Liver (tissue), 9 donors: ENCODE data around the gene DHCR7. TPM values are rescaled to one million over a fixed set of nuclear protein-coding genes. Genes with fewer than 3 reads are reported as not detected.

Experiments used
- DNase-seq: peaks from one replicate; pipeline ENCODE4 v3.0.0-alpha.2; 2017; ENCODE audit warnings: low spot score
- H3K27ac ChIP-seq, 2 donors: one replicate each; pipeline ENCODE4 v1.7.0; 2013; ENCODE audit warnings: inconsistent platforms in 2 of 2, low read length in 2 of 2, control low read depth in 1 of 2, low read depth in 1 of 2, mild to moderate bottlenecking in 1 of 2
- H3K27me3 ChIP-seq, 4 donors: one replicate each; pipeline versions ENCODE4 v1.6.1 to v1.7.0; 2013; ENCODE audit warnings: low read length in 3 of 4, inconsistent platforms in 1 of 4, mild to moderate bottlenecking in 1 of 4, moderate library complexity in 1 of 4; ENCODE audit not compliant: control insufficient read depth in 4 of 4, insufficient read depth in 4 of 4
- H3K36me3 ChIP-seq, 4 donors: one replicate each; pipeline versions ENCODE4 v1.6.1 to v1.7.0; 2013; ENCODE audit warnings: low read length in 3 of 4, mild to moderate bottlenecking in 3 of 4, low read depth in 1 of 4, moderate library complexity in 1 of 4; ENCODE audit not compliant: control insufficient read depth in 4 of 4, insufficient read depth in 3 of 4
- H3K4me1 ChIP-seq, 4 donors: one replicate each; pipeline versions ENCODE4 v1.6.1 to v1.7.0; 2013; ENCODE audit warnings: low read length in 3 of 4, mild to moderate bottlenecking in 3 of 4, moderate library complexity in 1 of 4; ENCODE audit not compliant: control insufficient read depth in 4 of 4, insufficient read depth in 4 of 4
- H3K4me3 ChIP-seq, 3 donors: one replicate each; pipeline versions ENCODE4 v1.6.1 to v1.7.0; 2013; ENCODE audit warnings: low read length in 3 of 3, control low read depth in 1 of 3, low read depth in 1 of 3, mild to moderate bottlenecking in 1 of 3
- H3K9ac ChIP-seq, 2 donors: one replicate each; pipeline ENCODE4 v1.7.0; 2013; ENCODE audit warnings: low read length in 2 of 2, mild to moderate bottlenecking in 2 of 2, moderate library complexity in 2 of 2, control low read depth in 1 of 2, low read depth in 1 of 2
- H3K9me3 ChIP-seq, 4 donors: one replicate each; pipeline versions ENCODE4 v1.6.1 to v1.7.0; 2013; ENCODE audit warnings: low read length in 3 of 4; ENCODE audit not compliant: control insufficient read depth in 4 of 4
- EGR1 ChIP-seq, 2 donors: IDR thresholded peaks; 2 replicates each; pipeline ENCODE4 v1.6.1; 2016 to 2018; ENCODE audit warnings: antibody characterized with exemption in 2 of 2, low read depth in 2 of 2
- FOXA1 ChIP-seq: IDR thresholded peaks from 2 replicates; pipeline ENCODE4 v1.6.1; 2016; ENCODE audit warnings: antibody characterized with exemption
- FOXA2 ChIP-seq: IDR thresholded peaks from 2 replicates; pipeline ENCODE4 v1.6.1; 2016; ENCODE audit warnings: antibody characterized with exemption
- GABPA ChIP-seq, 2 donors: IDR thresholded peaks in 1 of 2; conservative IDR thresholded peaks in 1 of 2; 2 replicates each; pipeline ENCODE4 v1.6.1; 2016; ENCODE audit warnings: antibody characterized with exemption in 2 of 2, mild to moderate bottlenecking in 1 of 2, moderate library complexity in 1 of 2
- HNF4A ChIP-seq, 2 donors: conservative IDR thresholded peaks; 2 replicates each; pipeline ENCODE4 v1.6.1; 2016; ENCODE audit warnings: antibody characterized with exemption in 2 of 2, mild to moderate bottlenecking in 2 of 2
- HNF4G ChIP-seq: IDR thresholded peaks from 2 replicates; pipeline ENCODE4 v1.6.1; 2016; ENCODE audit warnings: antibody characterized with exemption
- JUND ChIP-seq, 2 donors: IDR thresholded peaks; 2 replicates each; pipeline ENCODE4 v1.6.1; 2016; ENCODE audit warnings: antibody characterized with exemption in 2 of 2
- NR2F2 ChIP-seq: IDR thresholded peaks from 2 replicates; pipeline ENCODE4 v1.6.1; 2016; ENCODE audit warnings: antibody characterized with exemption
- RAD21 ChIP-seq, 2 donors: IDR thresholded peaks; 2 replicates each; pipeline ENCODE4 v1.6.1; 2016; ENCODE audit warnings: antibody characterized with exemption in 2 of 2, mild to moderate bottlenecking in 2 of 2
- RXRA ChIP-seq, 2 donors: IDR thresholded peaks; 2 replicates each; pipeline ENCODE4 v1.6.1; 2017 to 2018; ENCODE audit warnings: antibody characterized with exemption in 2 of 2, mild to moderate bottlenecking in 1 of 2
- SP1 ChIP-seq: IDR thresholded peaks from 2 replicates; pipeline ENCODE4 v1.6.1; 2018; ENCODE audit warnings: antibody characterized with exemption, mild to moderate bottlenecking
- TAF1 ChIP-seq: conservative IDR thresholded peaks from 2 replicates; pipeline ENCODE4 v1.6.1; 2016; ENCODE audit warnings: antibody characterized with exemption, mild to moderate bottlenecking
- YY1 ChIP-seq: IDR thresholded peaks from 2 replicates; pipeline ENCODE4 v1.6.1; 2016; ENCODE audit warnings: antibody characterized with exemption, mild to moderate bottlenecking
- WGBS: extraction: QIAGEN DNeasy Blood & Tissue Kit; methylation state at CpG from one replicate; pipeline ENCODE4 v1.1.7; 2013; 5-methylcytosine and 5-hydroxymethylcytosine counted together
- polyA plus RNA-seq, 2 donors: library from polyadenylated mRNA; stranded (reverse) in 1 of 2; unstranded in 1 of 2; fragments of 200-250 nt in 1 of 2; fragments of >200 nt in 1 of 2; fragmentation: Nextera tagmentation in 1 of 2; extraction: Ambion mirVana in 1 of 2; gene quantifications; one replicate each; pipeline versions ENCODE4 v1.2.1 to v1.2.3, GENCODE V29; 2013 to 2015
- total RNA-seq, 2 donors: library from RNA; depleted of rRNA; stranded (reverse); fragments of >200 nt; gene quantifications; one replicate each; pipeline ENCODE4 v1.2.3, GENCODE V29; 2014
- TF ChIP-seq, protein P1 (sequence below): fragments of 150-350 bp; IDR thresholded peaks from 2 replicates; pipeline ENCODE4 v1.5.1; 2017; ENCODE audit warnings: improper control_type of control experiment, low read depth, low read length; ENCODE audit not compliant: missing input control
- TF ChIP-seq, protein P2 (sequence below): IDR thresholded peaks from 2 replicates; pipeline ENCODE4 v1.6.1; 2016; ENCODE audit warnings: antibody characterized with exemption, mild to moderate bottlenecking
- TF ChIP-seq, protein P3 (sequence below): IDR thresholded peaks from 2 replicates; pipeline ENCODE4 v1.6.1; 2016; ENCODE audit warnings: antibody characterized with exemption
- TF ChIP-seq, protein P4 (sequence below): IDR thresholded peaks from 2 replicates; pipeline ENCODE4 v1.6.1; 2016; ENCODE audit warnings: antibody characterized with exemption
- TF ChIP-seq, protein P5 (sequence below): IDR thresholded peaks from 2 replicates; pipeline ENCODE4 v1.6.1; 2016; ENCODE audit warnings: antibody characterized with exemption
- donor health status: healthy.
- donor health status: healthy.
- donor health status: healthy.
- donor health status: healthy.
- donor health status: healthy.

The DHCR7 gene
- total and polyA plus RNA-seq, 4 donors = 56.9 to 224 (median 172) TPM

DNA sequence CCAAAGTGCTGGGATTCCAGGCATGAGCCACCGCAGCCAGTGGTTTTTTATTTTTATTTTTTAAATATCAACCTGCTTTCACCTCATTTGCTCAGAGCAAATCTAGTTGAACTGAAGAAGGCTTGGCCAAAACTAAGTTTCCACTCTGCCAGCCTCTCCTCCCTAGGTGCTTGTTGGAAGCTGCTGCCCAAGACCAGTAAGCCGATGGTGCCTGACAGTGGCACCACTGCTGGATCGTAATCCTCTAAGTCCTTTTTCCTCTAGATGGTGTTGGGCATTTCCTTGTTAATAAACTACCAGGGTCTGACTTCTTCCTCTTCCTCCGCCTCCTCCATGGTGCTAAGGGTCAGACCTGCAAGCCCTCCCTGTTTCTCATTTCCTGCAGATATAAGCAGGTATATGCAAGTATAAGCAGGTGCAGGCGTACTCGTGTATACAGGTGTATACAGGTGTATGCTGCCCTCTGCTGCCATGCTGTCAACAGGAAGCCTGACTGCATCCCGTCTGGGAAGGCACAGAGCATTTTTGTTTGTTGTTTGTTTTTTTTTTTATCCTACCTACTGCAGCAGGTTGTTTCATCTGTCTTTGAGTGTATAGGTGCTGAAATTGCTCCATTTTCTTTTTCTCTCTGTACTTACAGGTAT, 6.4 kb upstream of the DHCR7 start:
- Histone ChIP-seq H3K4me3 (no peak overlapping the region), H3K27me3 (no peaks in the 10 kb centered on the region), H3K9ac (no peak overlapping the region), H3K36me3 (peaks cover 7 to 40% (median 26%) of the 10 kb centered on the region in 4 donors), H3K9me3 (no peaks in the 10 kb centered on the region), H3K27ac (no peak overlapping the region), H3K4me1 (peaks cover 9 to 29% (median 19%) of the 10 kb centered on the region in 4 donors)
- 62% methylated on average over 7 of the region's 7 CpGs for WGBS
- peak; percentile 66 to 70 for TF ChIP-seq RAD21 (IDR thresholded peaks at IDR 0.05)
- TF ChIP-seq, protein P1, sequence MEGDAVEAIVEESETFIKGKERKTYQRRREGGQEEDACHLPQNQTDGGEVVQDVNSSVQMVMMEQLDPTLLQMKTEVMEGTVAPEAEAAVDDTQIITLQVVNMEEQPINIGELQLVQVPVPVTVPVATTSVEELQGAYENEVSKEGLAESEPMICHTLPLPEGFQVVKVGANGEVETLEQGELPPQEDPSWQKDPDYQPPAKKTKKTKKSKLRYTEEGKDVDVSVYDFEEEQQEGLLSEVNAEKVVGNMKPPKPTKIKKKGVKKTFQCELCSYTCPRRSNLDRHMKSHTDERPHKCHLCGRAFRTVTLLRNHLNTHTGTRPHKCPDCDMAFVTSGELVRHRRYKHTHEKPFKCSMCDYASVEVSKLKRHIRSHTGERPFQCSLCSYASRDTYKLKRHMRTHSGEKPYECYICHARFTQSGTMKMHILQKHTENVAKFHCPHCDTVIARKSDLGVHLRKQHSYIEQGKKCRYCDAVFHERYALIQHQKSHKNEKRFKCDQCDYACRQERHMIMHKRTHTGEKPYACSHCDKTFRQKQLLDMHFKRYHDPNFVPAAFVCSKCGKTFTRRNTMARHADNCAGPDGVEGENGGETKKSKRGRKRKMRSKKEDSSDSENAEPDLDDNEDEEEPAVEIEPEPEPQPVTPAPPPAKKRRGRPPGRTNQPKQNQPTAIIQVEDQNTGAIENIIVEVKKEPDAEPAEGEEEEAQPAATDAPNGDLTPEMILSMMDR = peak; percentile 32
- no peak for TF ChIP-seq FOXA2
- DNase-seq = no peak

DNA sequence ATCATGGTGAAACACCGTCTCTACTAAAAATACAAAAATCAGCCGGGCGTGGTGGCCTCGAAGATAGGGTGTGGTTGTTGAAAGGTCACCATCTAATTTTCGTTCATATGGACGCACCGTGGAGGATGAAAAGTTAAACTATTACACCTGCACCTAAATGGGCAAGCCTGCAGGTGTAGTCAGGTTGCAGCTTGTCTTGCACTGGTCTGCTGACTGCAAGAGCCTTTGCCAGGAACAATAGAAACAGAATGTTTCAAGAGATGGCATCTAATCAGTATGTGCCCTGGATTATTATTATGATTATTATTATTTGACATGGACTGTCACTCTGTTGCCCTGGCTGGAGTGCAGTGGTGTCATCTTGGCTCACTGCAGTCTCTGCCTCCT, 5.7 kb upstream of the DHCR7 start:
- WGBS = 46% methylated on average over 7 of the region's 7 CpGs
- no peak overlapping the region for H3K27ac ChIP-seq
- peaks cover 10 to 36% (median 22%) of the 10 kb centered on the region in 4 donors for H3K4me1 ChIP-seq
- H3K36me3 ChIP-seq = peaks cover 4 to 33% (median 22%) of the 10 kb centered on the region in 4 donors
- peak overlapping the region in 1 of 2 donors; percentile 86 for H3K9ac ChIP-seq
- TF ChIP-seq JUND (IDR thresholded peaks at IDR 0.05) = no peak
- TF ChIP-seq YY1 = no peak
- TF ChIP-seq, protein P2, sequence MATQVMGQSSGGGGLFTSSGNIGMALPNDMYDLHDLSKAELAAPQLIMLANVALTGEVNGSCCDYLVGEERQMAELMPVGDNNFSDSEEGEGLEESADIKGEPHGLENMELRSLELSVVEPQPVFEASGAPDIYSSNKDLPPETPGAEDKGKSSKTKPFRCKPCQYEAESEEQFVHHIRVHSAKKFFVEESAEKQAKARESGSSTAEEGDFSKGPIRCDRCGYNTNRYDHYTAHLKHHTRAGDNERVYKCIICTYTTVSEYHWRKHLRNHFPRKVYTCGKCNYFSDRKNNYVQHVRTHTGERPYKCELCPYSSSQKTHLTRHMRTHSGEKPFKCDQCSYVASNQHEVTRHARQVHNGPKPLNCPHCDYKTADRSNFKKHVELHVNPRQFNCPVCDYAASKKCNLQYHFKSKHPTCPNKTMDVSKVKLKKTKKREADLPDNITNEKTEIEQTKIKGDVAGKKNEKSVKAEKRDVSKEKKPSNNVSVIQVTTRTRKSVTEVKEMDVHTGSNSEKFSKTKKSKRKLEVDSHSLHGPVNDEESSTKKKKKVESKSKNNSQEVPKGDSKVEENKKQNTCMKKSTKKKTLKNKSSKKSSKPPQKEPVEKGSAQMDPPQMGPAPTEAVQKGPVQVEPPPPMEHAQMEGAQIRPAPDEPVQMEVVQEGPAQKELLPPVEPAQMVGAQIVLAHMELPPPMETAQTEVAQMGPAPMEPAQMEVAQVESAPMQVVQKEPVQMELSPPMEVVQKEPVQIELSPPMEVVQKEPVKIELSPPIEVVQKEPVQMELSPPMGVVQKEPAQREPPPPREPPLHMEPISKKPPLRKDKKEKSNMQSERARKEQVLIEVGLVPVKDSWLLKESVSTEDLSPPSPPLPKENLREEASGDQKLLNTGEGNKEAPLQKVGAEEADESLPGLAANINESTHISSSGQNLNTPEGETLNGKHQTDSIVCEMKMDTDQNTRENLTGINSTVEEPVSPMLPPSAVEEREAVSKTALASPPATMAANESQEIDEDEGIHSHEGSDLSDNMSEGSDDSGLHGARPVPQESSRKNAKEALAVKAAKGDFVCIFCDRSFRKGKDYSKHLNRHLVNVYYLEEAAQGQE = no peak
- TF ChIP-seq GABPA (IDR thresholded peaks at IDR 0.05 in 1 of 2, conservative IDR thresholded peaks at IDR 0.05 in 1 of 2) = no peak
- TF ChIP-seq HNF4A (conservative IDR thresholded peaks at IDR 0.05) = no peak
- TF ChIP-seq NR2F2 = no peak
- TF ChIP-seq RXRA (IDR thresholded peaks at IDR 0.05) = no peak
- TF ChIP-seq FOXA1 = no peak
- TF ChIP-seq, protein P3, sequence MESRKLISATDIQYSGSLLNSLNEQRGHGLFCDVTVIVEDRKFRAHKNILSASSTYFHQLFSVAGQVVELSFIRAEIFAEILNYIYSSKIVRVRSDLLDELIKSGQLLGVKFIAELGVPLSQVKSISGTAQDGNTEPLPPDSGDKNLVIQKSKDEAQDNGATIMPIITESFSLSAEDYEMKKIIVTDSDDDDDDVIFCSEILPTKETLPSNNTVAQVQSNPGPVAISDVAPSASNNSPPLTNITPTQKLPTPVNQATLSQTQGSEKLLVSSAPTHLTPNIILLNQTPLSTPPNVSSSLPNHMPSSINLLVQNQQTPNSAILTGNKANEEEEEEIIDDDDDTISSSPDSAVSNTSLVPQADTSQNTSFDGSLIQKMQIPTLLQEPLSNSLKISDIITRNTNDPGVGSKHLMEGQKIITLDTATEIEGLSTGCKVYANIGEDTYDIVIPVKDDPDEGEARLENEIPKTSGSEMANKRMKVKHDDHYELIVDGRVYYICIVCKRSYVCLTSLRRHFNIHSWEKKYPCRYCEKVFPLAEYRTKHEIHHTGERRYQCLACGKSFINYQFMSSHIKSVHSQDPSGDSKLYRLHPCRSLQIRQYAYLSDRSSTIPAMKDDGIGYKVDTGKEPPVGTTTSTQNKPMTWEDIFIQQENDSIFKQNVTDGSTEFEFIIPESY = no peak
- TF ChIP-seq FOXA2 = no peak
- no peak for TF ChIP-seq SP1
- no peak for TF ChIP-seq TAF1
- TF ChIP-seq, protein P4, sequence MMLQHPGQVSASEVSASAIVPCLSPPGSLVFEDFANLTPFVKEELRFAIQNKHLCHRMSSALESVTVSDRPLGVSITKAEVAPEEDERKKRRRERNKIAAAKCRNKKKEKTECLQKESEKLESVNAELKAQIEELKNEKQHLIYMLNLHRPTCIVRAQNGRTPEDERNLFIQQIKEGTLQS = no peak
- TF ChIP-seq HNF4G = no peak
- TF ChIP-seq, protein P5, sequence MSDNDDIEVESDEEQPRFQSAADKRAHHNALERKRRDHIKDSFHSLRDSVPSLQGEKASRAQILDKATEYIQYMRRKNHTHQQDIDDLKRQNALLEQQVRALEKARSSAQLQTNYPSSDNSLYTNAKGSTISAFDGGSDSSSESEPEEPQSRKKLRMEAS = no peak
- no peak for TF ChIP-seq RAD21 (IDR thresholded peaks at IDR 0.05)
- TF ChIP-seq, protein P1 = no peak
- TF ChIP-seq EGR1 (IDR thresholded peaks at IDR 0.05; ENCODE audit: low read depth in 2 of 2) = no peak
- no peaks in the 10 kb centered on the region for H3K9me3 ChIP-seq
- no peak for DNase-seq
- H3K4me3 ChIP-seq = peak overlapping the region in 2 of 3 donors; percentile 74 to 81
- no peaks in the 10 kb centered on the region for H3K27me3 ChIP-seq
